Hepatocyte (in vitro differentiated cells): ENCODE measurements around the gene TOGARAM2. TPM values are rescaled to one million over a fixed set of nuclear protein-coding genes. Genes with fewer than 3 reads are reported as not detected.

ENCODE experiments used
- DNase-seq: peaks from one replicate; pipeline ENCODE4 v3.0.0-alpha.2; 2016; ENCODE audit warnings: low spot score
- H2AFZ ChIP-seq: fragments of 200-600 bp; sonication (generic); 2 replicates; pipeline ENCODE4 v1.6.0; 2016; ENCODE audit warnings: antibody characterized with exemption, mild to moderate bottlenecking
- H3K27ac ChIP-seq: fragments of 200-600 bp; sonication (generic); 2 replicates; pipeline ENCODE4 v1.5.1; 2016; ENCODE audit warnings: mild to moderate bottlenecking
- H3K27me3 ChIP-seq: fragments of 200-600 bp; sonication (generic); 2 replicates; pipeline ENCODE4 v1.6.1; 2016
- H3K36me3 ChIP-seq: fragments of 200-600 bp; sonication (generic); replicated peaks from 2 replicates; pipeline ENCODE4 v1.5.1; 2016; ENCODE audit warnings: low read depth; ENCODE audit not compliant: insufficient read depth
- H3K4me1 ChIP-seq: fragments of 200-600 bp; sonication (generic); 2 replicates; pipeline ENCODE4 v1.5.1; 2016; ENCODE audit warnings: mild to moderate bottlenecking, moderate library complexity; ENCODE audit not compliant: insufficient read depth
- H3K4me2 ChIP-seq: fragments of 200-600 bp; sonication (generic); 2 replicates; pipeline ENCODE4 v1.6.0; 2016
- H3K4me3 ChIP-seq: fragments of 200-600 bp; sonication (generic); 2 replicates; pipeline ENCODE4 v1.5.1; 2016; ENCODE audit warnings: mild to moderate bottlenecking
- H3K79me2 ChIP-seq: fragments of 200-600 bp; sonication (generic); 2 replicates; pipeline ENCODE4 v1.6.0; 2017; ENCODE audit warnings: mild to moderate bottlenecking
- H3K9me2 ChIP-seq: fragments of 200-600 bp; sonication (generic); replicated peaks from 2 replicates; pipeline ENCODE4 v1.6.0; 2017; ENCODE audit warnings: mild to moderate bottlenecking; ENCODE audit not compliant: insufficient read depth
- H3K9me3 ChIP-seq: fragments of 200-600 bp; sonication (generic); 2 replicates; pipeline ENCODE4 v1.5.1; 2016; ENCODE audit warnings: low read depth, mild to moderate bottlenecking
- H4K20me1 ChIP-seq: fragments of 200-600 bp; sonication (generic); 2 replicates; pipeline ENCODE4 v1.6.0; 2016; ENCODE audit warnings: mild to moderate bottlenecking; ENCODE audit not compliant: insufficient read depth, poor library complexity, severe bottlenecking
- EZH2 ChIP-seq: fragments of 200-600 bp; sonication (generic); IDR thresholded peaks from 2 replicates; pipeline ENCODE4 v1.6.1; 2016; ENCODE audit warnings: antibody characterized with exemption, mild to moderate bottlenecking, borderline replicate concordance
- EZH2phosphoT487 ChIP-seq: fragments of 200-600 bp; sonication (generic); IDR thresholded peaks from one replicate; pipeline ENCODE4 v1.6.1; 2018; ENCODE audit warnings: antibody characterized with exemption, mild to moderate bottlenecking, low read depth, moderate library complexity; ENCODE audit not compliant: unreplicated experiment, severe bottlenecking
- WGBS: methylation state at CpG from one replicate; pipeline ENCODE4 v1.1.6; 2016; ENCODE audit warnings: low lambda C conversion rate; ENCODE audit errors: missing lambda C conversion rate; 5-methylcytosine and 5-hydroxymethylcytosine counted together
- polyA plus RNA-seq: library from polyadenylated mRNA; unstranded; fragments of >200 nt; fragmentation: Nextera tagmentation; extraction: Ambion mirVana; gene quantifications from 2 replicates; pipeline ENCODE4 v1.2.1, GENCODE V29; 2016
- total RNA-seq: library from RNA; depleted of rRNA; stranded (reverse); fragments of >200 nt; gene quantifications from 2 replicates; pipeline ENCODE4 v1.2.3, GENCODE V29; 2014
- TF ChIP-seq, protein P1 (sequence below): fragments of 200-600 bp; sonication (generic); IDR thresholded peaks from 2 replicates; pipeline ENCODE4 v1.5.1; 2016; ENCODE audit warnings: antibody characterized with exemption, mild to moderate bottlenecking; ENCODE audit not compliant: poor library complexity

Gene TOGARAM2
- total and polyA plus RNA-seq, 2 experiments from 2014 or later: 0.47 to 1.3 TPM

DNA sequence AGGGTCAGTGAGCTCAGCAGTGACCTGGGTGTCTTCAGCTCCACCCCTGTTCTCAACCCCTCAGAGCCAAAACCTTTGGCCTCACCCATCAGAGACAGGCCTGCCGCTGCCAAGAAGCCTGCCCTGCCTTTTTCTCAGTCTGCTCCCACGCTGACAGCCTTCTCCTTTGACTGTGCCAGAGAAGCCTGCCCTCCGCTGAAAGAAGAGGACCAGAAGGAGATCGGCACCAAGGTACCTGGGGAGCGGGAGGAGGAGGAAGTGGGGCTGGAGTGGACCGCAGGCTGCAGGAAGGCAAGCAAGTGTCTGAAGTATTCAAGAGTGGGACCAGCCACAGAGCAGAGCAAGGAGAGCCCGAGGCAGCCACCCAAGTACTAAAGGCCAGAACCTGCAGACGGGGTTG, 33.2 kb downstream of the TOGARAM2 start:
- H3K27ac ChIP-seq: no peak overlapping the region
- no peaks in the 10 kb centered on the region for H3K27me3 ChIP-seq
- H3K79me2 ChIP-seq: no peaks in the 10 kb centered on the region
- H3K4me3 ChIP-seq: no peak overlapping the region
- H3K36me3 ChIP-seq: no peaks in the 10 kb centered on the region
- H3K4me2 ChIP-seq: no peak overlapping the region
- H3K4me1 ChIP-seq: peaks cover 17% of the 10 kb centered on the region
- no peaks in the 10 kb centered on the region for H3K9me3 ChIP-seq
- 96% methylated on average over 8 of the region's 8 CpGs for WGBS
- no peaks in the 10 kb centered on the region for H4K20me1 ChIP-seq
- H2AFZ ChIP-seq: no peak overlapping the region
- no peak for DNase-seq
- TF ChIP-seq, protein P1, sequence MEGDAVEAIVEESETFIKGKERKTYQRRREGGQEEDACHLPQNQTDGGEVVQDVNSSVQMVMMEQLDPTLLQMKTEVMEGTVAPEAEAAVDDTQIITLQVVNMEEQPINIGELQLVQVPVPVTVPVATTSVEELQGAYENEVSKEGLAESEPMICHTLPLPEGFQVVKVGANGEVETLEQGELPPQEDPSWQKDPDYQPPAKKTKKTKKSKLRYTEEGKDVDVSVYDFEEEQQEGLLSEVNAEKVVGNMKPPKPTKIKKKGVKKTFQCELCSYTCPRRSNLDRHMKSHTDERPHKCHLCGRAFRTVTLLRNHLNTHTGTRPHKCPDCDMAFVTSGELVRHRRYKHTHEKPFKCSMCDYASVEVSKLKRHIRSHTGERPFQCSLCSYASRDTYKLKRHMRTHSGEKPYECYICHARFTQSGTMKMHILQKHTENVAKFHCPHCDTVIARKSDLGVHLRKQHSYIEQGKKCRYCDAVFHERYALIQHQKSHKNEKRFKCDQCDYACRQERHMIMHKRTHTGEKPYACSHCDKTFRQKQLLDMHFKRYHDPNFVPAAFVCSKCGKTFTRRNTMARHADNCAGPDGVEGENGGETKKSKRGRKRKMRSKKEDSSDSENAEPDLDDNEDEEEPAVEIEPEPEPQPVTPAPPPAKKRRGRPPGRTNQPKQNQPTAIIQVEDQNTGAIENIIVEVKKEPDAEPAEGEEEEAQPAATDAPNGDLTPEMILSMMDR: no peak
- TF ChIP-seq EZH2phosphoT487 (no peak), EZH2 (no peak)
- H3K9me2 ChIP-seq: no peaks in the 10 kb centered on the region

DNA sequence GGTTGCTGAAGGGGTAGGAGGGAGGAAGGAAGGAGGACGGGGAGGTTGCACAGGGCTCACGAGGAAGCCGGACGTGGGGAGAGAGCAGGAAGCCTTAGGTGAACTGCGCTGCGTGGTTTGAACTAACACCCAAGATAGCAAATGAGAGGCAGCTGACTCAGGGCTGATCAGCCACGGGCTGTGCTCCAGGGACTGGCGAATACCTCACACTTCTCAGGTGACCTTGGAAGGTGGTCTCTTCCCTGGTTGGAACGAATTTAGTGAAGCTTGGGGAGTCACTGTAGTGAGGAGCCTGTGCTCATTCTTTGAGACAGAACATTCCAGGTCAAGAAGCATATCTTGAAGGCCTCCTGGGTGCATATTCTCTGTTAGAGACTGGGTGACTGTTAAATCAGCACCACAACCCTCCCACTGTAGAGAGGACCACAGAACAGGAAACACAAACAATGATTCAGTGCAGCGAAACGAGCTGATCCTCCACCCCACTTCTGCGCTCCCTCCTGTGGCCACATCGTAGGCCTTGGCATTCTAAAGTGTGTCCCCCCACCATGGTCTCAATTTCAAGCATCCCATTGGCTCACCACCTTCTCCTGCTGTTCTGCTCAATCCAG, 33.8 kb downstream of the TOGARAM2 start:
- no peak overlapping the region for H3K4me3 ChIP-seq
- H3K4me2 ChIP-seq: no peak overlapping the region
- peaks cover 17% of the 10 kb centered on the region for H3K4me1 ChIP-seq
- no peaks in the 10 kb centered on the region for H3K9me3 ChIP-seq
- WGBS: 79% methylated on average over 13 of the region's 13 CpGs
- TF ChIP-seq, protein P1: no peak
- TF ChIP-seq EZH2phosphoT487 (no peak), EZH2 (no peak)
- no peaks in the 10 kb centered on the region for H3K36me3 ChIP-seq
- no peak for DNase-seq
- no peak overlapping the region for H3K27ac ChIP-seq
- no peaks in the 10 kb centered on the region for H3K9me2 ChIP-seq
- H3K79me2 ChIP-seq: no peaks in the 10 kb centered on the region
- no peak overlapping the region for H2AFZ ChIP-seq
- no peaks in the 10 kb centered on the region for H4K20me1 ChIP-seq
- H3K27me3 ChIP-seq: no peaks in the 10 kb centered on the region

DNA sequence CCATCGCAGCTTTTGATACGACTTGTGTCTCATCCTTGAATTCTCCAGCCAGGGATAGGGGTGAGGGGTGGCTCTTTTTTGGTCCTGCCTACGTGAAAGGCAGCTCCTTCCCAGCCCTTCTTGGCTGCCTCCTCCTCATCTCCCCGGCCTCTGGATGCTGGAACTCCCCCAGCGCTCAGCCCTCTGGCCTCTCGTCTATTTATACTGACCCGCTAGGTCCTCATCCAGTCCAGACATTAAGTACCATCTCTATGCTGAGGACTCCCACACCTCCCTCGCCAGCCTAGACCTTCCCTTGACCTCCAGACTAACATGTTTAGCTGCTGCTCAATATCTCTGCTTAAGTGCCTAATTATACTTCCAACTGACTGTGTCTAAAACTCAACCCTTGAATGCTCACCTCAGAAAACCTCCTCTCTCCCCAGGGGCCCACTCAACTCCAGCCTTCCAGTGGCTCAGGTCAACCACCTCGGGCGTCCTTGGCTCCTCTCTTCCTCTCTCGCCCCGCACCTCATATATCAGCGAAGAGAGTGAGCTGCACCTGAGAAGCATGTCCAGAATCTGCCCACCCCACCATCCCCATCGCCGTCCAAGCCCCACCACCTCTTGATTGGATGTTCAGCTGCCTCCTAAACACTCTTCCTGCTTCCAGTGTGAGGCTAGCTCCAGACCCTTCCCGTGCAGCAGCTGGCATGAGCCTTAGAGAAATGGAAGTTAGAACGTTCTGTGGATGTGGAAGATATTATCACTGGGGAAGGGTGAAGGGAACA, 34.8 kb downstream of the TOGARAM2 start:
- Histone ChIP-seq H3K9me2 (no peaks in the 10 kb centered on the region), H3K79me2 (no peaks in the 10 kb centered on the region), H3K27ac (no peak overlapping the region), H3K4me2 (no peak overlapping the region), H3K27me3 (no peaks in the 10 kb centered on the region), H3K4me1 (peaks cover 17% of the 10 kb centered on the region), H3K36me3 (no peaks in the 10 kb centered on the region), H3K4me3 (no peak overlapping the region), H2AFZ (no peak overlapping the region), H3K9me3 (no peaks in the 10 kb centered on the region), H4K20me1 (no peaks in the 10 kb centered on the region)
- WGBS: 93% methylated on average over 17 of the region's 17 CpGs
- TF ChIP-seq, protein P1: no peak
- TF ChIP-seq EZH2phosphoT487 (no peak), EZH2 (no peak)
- DNase-seq: no peak
